DMS53 (cell line): ENCODE measurements around the gene TMEM132A.

Experiments
- DNase-seq: peaks from one replicate; lab custom pipeline; 2025; lab: John Stamatoyannopoulos, UW

The TMEM132A gene, protein sequence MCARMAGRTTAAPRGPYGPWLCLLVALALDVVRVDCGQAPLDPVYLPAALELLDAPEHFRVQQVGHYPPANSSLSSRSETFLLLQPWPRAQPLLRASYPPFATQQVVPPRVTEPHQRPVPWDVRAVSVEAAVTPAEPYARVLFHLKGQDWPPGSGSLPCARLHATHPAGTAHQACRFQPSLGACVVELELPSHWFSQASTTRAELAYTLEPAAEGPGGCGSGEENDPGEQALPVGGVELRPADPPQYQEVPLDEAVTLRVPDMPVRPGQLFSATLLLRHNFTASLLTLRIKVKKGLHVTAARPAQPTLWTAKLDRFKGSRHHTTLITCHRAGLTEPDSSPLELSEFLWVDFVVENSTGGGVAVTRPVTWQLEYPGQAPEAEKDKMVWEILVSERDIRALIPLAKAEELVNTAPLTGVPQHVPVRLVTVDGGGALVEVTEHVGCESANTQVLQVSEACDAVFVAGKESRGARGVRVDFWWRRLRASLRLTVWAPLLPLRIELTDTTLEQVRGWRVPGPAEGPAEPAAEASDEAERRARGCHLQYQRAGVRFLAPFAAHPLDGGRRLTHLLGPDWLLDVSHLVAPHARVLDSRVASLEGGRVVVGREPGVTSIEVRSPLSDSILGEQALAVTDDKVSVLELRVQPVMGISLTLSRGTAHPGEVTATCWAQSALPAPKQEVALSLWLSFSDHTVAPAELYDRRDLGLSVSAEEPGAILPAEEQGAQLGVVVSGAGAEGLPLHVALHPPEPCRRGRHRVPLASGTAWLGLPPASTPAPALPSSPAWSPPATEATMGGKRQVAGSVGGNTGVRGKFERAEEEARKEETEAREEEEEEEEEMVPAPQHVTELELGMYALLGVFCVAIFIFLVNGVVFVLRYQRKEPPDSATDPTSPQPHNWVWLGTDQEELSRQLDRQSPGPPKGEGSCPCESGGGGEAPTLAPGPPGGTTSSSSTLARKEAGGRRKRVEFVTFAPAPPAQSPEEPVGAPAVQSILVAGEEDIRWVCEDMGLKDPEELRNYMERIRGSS

DNA sequence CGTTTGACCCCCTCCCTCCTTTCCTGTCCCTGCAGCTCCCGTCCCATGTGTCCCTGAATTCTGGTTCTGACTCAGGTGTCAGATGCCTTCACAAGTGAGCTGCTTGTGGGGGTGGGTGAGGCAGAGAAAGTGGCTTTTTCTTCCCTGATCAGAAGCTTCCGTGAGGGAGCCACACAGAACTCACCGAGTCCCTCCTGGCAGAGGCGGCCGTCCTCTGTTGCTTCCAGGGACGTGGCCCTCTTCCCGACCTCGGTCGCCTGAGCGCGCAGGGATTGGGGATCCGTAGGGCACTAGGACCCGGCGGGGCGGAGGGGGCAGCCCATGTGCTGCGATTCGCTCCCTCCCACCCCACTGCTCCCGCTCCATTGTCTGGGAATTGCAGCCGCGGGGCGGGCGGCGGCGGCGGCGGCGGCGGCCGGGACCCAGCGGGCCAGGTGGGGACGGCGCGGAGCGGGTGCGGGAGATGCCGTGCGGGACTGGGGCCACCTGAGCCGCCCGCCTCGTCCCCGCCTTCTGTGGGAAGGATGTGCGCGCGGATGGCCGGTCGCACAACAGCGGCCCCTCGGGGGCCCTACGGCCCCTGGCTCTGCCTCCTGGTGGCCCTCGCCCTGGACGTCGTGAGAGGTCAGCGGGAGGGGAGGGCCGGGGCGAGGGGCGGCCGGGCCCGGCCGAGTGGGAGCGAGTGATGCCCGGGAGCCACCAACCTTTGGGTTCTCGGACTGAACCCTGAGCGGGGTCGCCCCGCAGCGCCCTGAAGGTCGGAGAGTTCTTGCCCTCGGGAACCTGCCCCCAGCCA lies at the start of gene TMEM132A:
Gene TMEM132A, plus strand, starts transcription at position 351 of the 796 bp plus-strand sequence. Its CDS starts 174 bp downstream, at position 525.
- peak; percentile 91 for DNase-seq

- no peak for DNase-seq
Observed at GRCh38 chr11:60875366-60876167, 48.7 kb upstream of the TMEM132A start.

GRCh38 chr11:60876168-60876485 lies 48.1 kb upstream of the TMEM132A start:
- DNase-seq = no peak

- DNase-seq = no peak
Observed at GRCh38 chr11:60878245-60879101, 45.8 kb upstream of the TMEM132A start.

DNA sequence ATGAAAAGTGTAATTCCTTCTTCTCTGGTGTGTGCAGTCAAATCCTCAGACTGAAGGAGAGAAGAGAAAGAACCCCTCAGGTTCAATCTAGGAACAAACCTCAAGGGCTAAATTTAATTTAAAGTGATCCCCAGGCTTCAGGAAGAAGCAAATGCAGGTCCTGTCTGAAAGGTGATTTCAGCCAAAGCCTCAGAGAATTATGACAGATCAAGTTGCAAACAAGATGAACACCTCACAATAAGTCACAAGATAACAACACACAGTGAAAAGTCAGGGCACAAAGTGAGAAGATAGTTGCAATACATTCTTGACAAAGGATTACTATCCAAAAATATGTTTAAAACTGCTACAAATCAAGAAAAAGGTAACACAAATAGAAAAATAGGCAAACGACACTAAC lies 45.2 kb upstream of the TMEM132A start:
- no peak for DNase-seq

DNA sequence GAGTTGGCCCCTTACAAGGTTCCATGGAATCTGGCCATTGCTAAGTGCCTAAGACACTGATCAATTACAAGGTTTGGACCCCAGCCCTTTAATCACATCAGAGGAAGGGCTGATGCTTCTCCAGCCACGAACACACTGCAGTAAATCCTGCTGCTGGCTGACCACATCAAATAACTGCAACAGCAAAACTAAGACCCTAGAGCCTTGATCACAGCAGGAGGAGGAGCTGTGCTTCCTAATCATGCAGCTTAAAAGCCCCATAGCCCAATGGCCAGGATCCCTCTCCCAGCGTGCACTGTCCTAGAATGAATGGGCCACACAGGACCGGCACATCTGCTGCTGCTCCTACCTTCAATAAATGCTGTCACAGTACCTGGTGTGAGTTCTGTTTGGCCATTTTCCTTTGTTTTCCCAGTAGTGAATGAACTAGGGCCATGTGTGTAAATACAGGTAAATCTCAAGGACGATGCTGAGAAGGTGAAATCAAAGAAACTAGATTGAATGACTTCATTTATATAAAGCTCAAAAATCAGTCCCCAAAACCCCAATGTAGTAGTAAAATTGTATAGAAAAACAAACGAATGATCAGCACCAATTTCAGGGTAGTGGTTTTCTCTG lies 44.2 kb upstream of the TMEM132A start:
- peak; percentile 58 for DNase-seq

- DNase-seq = peak; percentile 99
Observed at GRCh38 chr11:60880643-60881282, 43.5 kb upstream of the TMEM132A start.

DNA sequence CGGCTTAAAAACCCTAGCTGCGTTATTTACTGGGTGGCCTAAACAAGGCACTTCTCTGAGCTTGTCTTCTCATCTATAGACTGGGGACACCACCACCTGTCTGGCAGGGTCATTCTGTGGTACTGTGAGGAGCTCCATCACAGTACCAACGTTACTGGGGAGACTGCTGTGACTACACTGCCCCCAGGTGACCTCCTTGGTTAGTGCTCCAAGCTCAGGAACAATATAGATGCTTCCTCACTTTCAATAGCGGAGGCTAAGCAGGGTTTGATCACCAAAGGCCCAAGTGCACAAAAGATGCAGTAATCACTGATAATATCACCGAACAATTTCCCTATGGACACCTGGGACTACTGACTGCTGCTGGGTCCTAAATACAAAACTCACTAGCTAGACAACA lies 36.7 kb upstream of the TMEM132A start:
- DNase-seq = peak; percentile 96

DNA sequence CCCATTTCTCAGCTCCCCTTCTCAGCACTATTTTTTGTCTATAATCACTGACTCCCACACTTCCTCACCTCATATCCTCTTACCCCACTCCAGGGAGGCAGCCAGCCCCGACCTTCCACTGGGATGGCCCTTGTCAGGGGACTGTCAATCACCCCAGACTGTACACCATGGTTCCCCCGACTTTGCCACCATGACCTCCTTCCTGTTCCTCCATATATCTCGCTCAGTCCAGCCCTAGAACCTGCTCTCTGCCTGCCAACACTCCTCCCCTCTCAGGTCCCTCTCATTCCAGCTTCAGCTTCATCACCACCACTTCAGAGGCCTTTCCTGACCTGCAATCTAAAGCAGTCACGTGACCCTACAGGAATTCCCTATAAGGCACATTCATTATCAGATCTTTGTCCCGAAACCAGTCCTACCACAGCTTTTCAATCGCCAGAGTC lies 34.4 kb upstream of the TMEM132A start:
- peak; percentile 19 for DNase-seq

DNA sequence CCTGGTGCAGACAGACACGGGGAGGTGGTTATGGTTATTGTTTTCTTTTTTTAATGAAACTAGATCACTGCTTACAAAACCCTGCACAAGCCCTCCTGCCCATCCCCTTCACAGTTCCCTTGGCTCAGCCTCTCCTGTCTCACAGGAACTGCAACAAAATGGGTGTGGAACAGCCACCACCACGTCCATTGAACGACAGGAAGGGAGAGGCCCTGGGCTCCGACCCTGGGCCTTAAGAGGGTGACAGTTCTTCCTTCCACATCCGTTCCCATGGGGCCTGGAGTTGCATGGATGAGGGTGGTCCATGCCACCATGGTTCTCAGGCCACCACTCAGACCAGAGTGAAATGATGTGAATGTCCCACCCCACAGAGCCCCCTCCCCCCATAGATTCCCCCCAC lies 33.6 kb upstream of the TMEM132A start:
- DNase-seq = no peak

DNA sequence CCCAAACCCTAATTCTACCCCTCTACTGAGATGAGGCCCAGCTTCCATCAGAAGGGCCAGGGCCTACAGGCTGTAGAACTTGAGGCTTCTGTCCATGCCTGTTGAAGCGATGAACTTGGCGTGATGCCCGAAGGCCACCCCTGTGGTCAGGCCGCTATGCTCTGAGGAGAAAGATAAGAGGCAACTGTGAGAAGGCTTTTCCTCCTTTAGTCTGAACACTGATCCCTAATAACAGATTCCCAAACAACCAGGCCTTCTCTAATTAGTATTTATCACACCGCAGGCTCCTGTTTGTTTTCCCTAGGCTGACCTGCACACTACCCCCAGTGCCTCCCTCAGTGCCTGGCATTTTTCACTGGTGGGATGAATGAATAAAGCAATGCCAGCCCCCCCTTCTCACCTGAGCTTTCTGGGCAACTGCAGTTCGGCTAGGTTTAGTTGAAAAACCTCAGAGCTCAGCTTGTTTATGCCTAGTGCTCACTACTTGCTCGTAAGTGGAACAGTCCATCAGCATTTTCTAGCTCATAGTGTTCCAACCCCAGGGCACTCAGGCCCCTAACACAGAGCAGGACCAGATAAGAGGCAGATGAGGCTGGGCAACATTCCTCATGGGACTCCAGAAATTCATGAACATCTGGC lies 33.0 kb upstream of the TMEM132A start:
- no peak for DNase-seq

DNA sequence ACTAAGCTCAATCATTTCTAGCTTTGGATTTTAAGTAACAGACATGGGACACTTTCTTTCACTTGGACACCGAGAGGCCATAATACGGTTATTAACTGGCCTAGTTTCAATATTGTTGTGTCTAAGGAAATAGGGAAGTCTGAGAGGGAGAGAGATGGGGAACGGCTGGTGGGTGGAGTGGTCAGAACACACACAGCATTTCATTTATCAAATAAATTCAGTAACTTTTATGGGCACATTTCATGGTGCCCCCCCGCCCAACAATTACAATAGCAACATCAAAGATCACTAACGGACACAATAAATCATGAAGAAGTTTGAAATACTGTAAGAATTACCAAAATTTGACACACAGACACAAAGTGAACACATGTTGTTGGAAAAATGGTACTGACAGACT lies 28.6 kb upstream of the TMEM132A start:
- DNase-seq = no peak

DNA sequence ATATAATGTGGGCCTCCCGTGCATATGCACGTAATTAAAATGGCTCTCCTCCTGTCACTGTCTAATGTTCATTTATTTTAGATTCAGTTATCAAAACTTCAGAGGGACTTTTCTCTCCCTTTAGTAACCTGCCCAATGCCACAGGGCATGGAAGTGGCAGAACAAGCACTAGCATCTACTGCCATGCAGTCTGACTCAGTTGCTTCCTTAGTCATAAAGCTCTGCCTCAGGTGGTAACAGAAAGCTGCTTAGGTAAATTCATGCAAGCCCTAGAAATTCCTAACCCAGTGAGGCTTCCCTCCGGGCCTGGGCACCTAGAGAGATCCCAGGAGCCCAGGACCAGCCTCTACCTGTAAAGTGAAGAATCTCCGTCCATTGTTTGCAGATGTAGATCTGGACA lies 26.8 kb upstream of the TMEM132A start:
- DNase-seq = no peak

- DNase-seq = peak; percentile 87
Observed at GRCh38 chr11:60899046-60899936, 25.0 kb upstream of the TMEM132A start.

- DNase-seq = no peak
Observed at GRCh38 chr11:60899977-60900376, 24.3 kb upstream of the TMEM132A start.

DNA sequence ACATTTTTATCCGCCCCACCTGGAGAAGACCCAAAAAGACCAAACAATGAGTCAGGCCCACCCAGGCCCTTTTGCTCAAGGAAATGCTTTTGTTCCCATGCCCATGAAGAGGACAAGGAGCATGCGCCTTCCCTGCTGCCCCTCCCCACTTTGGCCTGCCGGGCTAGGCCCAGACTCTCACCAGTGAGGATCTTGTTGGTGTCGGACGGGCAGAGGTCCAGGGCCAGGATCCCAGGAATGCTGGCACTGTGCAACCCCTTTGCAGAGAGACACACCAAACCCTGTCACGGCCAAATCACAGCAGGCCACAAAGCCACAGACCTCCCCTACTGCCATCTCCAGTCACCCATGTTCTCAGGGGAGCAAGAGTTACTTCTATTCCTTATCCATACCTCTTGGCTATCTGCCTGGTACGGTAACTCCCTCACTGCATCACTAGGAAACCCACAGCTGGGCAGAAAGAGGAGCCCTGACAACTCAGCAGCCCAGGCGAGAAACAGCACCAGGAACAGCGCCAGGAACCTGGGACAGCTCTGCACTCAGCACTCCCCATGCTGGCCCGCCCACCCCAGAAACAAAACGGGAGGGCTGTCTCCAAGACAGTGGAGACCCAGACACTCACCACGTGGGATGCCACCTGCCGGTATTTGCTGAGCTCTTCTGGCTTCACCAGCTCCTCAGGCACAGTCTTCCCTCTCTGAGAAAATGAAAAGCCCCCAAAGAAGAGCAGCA lies 23.4 kb upstream of the TMEM132A start:
- no peak for DNase-seq

DNA sequence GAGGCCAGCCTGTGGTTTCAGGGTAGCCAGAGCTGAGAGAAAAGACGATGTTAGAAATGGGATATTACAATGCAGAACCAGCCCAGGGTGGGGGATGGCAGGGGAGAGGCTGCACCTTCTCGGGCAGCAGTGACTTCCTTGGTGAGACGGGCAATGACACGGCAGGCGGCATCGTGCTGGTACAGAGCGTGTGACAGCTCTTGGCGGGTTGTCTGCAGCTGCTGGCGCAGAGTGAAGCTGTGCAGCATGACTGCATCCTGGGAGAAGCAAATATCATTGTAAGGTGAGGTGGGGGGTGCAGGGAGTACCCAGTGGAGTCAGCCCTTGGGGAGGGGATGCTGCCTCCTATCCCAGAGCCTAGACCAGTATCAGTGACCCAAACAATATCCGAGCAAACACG lies 21.6 kb upstream of the TMEM132A start:
- DNase-seq = no peak
